GM12878 (cell line): ENCODE measurements around the gene BLNK. TPM values are rescaled to one million over a fixed set of nuclear protein-coding genes. Genes with fewer than 3 reads are reported as not detected.

ENCODE experiments used
- BCL3 ChIP-seq: IDR thresholded peaks from 2 replicates; pipeline ENCODE4 v1.6.1; 2011; ENCODE audit warnings: borderline replicate concordance, low read depth, mild to moderate bottlenecking, moderate library complexity, low read length; ENCODE audit not compliant: insufficient read depth, poor library complexity, severe bottlenecking
- CEBPZ ChIP-seq: fragments of 150-350 bp; IDR thresholded peaks from 2 replicates; pipeline ENCODE4 v1.6.1; 2016; ENCODE audit warnings: low read depth, low read length
- CHD1 ChIP-seq: IDR thresholded peaks from 2 replicates; pipeline ENCODE4 v1.6.1; 2012; ENCODE audit warnings: low read depth, low read length, improper control_type of control experiment
- GABPA ChIP-seq: IDR thresholded peaks from 2 replicates; pipeline ENCODE4 v1.6.1; 2014; ENCODE audit warnings: antibody characterized with exemption, low read depth, mild to moderate bottlenecking, inconsistent platforms
- IKZF1 ChIP-seq: fragments of 450-650 bp; conservative IDR thresholded peaks from 2 replicates; pipeline ENCODE4 v1.6.1; 2017; ENCODE audit warnings: antibody characterized with exemption, mild to moderate bottlenecking
- KAT2A ChIP-seq: conservative IDR thresholded peaks from 2 replicates; pipeline ENCODE4 v1.6.1; 2011; ENCODE audit warnings: low read depth, low read length; ENCODE audit not compliant: control insufficient read depth
- MYC ChIP-seq: IDR thresholded peaks from 2 replicates; pipeline ENCODE4 v1.6.1; 2011; ENCODE audit warnings: mild to moderate bottlenecking, low read length, moderate library complexity, inconsistent platforms; ENCODE audit not compliant: insufficient read depth, insufficient replicate concordance, insufficient read length, severe bottlenecking
- PKNOX1 ChIP-seq: fragments of 450-650 bp; IDR thresholded peaks from 2 replicates; pipeline ENCODE4 v1.6.1; 2016; ENCODE audit warnings: mild to moderate bottlenecking
- PRDM15 ChIP-seq: fragments of 450-650 bp; formaldehyde crosslinking; IDR thresholded peaks from 2 replicates; pipeline ENCODE4 v1.4.0; 2020; ENCODE audit warnings: mild to moderate bottlenecking, moderate library complexity
- REST ChIP-seq: IDR thresholded peaks from 2 replicates; pipeline ENCODE4 v1.6.1; 2012; ENCODE audit warnings: mild to moderate bottlenecking, low read depth, low read length
- TARDBP ChIP-seq: IDR thresholded peaks from 2 replicates; pipeline ENCODE4 v1.6.1; 2016; ENCODE audit warnings: borderline replicate concordance
- TCF12 ChIP-seq: IDR thresholded peaks from 2 replicates; pipeline ENCODE4 v1.6.1; 2011; ENCODE audit warnings: low read depth, mild to moderate bottlenecking, low read length
- WRNIP1 ChIP-seq: IDR thresholded peaks from 2 replicates; pipeline ENCODE4 v1.6.1; 2011; ENCODE audit warnings: low read depth, low read length, improper control_type of control experiment, borderline replicate concordance
- ZSCAN29 ChIP-seq: fragments of 450-650 bp; IDR thresholded peaks from 2 replicates; pipeline ENCODE4 v1.6.1; 2017; ENCODE audit warnings: mild to moderate bottlenecking, moderate library complexity
- polyA plus RNA-seq, 11 experiments: library from polyadenylated mRNA; depleted of rRNA in 4 of 11; unstranded in 6 of 11; stranded (reverse) in 5 of 11; fragments of >200 nt; fragmentation: Nextera tagmentation in 4 of 11; fragmentation: Illumina TruSeq in 1 of 11; extraction: Ambion mirVana in 4 of 11; extraction: Trizol in 1 of 11; gene quantifications; 1 replicate in 1 of 11; 2 replicates in 10 of 11; pipeline versions ENCODE4 v1.2.1 to v1.2.3, GENCODE V29; 2011 to 2016; ENCODE audit warnings: inconsistent platforms in 2 of 11, missing spikeins in 2 of 11, low read depth in 1 of 11
- total RNA-seq, 4 experiments: library from RNA; depleted of rRNA in 3 of 4; stranded (reverse); fragments of >200 nt in 3 of 4; fragmentation: Illumina TruSeq in 1 of 4; extraction: Trizol in 1 of 4; gene quantifications; 2 replicates each; pipeline versions ENCODE4 v1.2.1 to v1.2.3, GENCODE V29; 2013 to 2021

The BLNK gene
- total and polyA plus RNA-seq, 10 of the 15 experiments (the other 5 are each of a cell fraction or from before 2014, with no cell fraction given) = 79.5 to 201 (median 139) TPM

GRCh38 chr10:96272316-96273280, 1.2 kb upstream of the BLNK start (continued):
- no peak for TF ChIP-seq CEBPZ
- no peak for TF ChIP-seq GABPA
- TF ChIP-seq KAT2A = no peak
- no peak for TF ChIP-seq IKZF1
- TF ChIP-seq WRNIP1 = no peak
- TF ChIP-seq TCF12 = no peak
- TF ChIP-seq MYC = no peak
- no peak for TF ChIP-seq PRDM15 (CRISPR knock-in tag)
- no peak for TF ChIP-seq TARDBP
- no peak; the same call in 1 of the 2 replicates for TF ChIP-seq REST
- TF ChIP-seq ZSCAN29 = no peak
- TF ChIP-seq PKNOX1 = no peak
- TF ChIP-seq CHD1 = no peak
- TF ChIP-seq BCL3 = no peak
